Kidney epithelial cell (primary cell): ENCODE data around the gene ITCH. TPM values are rescaled to one million over a fixed set of nuclear protein-coding genes. Genes with fewer than 3 reads are reported as not detected.
"Not testable (repeated sequence)": the region's sequence is repeated elsewhere in the genome, so short reads cannot be mapped to it uniquely, and the experiment has no call there.

ENCODE experiments used
- DNase-seq: peaks from one replicate; pipeline ENCODE4 v3.0.0-alpha.2; 2010; ENCODE audit warnings: low read depth
- H3K27me3 ChIP-seq: 2 replicates; pipeline ENCODE4 v1.6.0; 2011; ENCODE audit warnings: low read length; ENCODE audit not compliant: control insufficient read depth, insufficient read depth
- H3K36me3 ChIP-seq: 2 replicates; pipeline ENCODE4 v1.5.1; 2011; ENCODE audit warnings: low read length; ENCODE audit not compliant: control insufficient read depth, insufficient read depth
- H3K4me3 ChIP-seq: 2 replicates; pipeline ENCODE4 v1.5.1; 2011; ENCODE audit warnings: low read depth, mild to moderate bottlenecking, control low read depth, low read length
- total RNA-seq: library from RNA; depleted of rRNA; stranded (reverse); fragments of >200 nt; gene quantifications from 2 replicates; pipeline ENCODE4 v1.2.3, GENCODE V29; 2015
- TF ChIP-seq, protein P1 (sequence below): IDR thresholded peaks from 2 replicates; pipeline ENCODE4 v1.5.1; 2011; ENCODE audit warnings: mild to moderate bottlenecking, moderate library complexity, low read length, control low read depth, inconsistent platforms; ENCODE audit not compliant: insufficient read depth, poor library complexity, severe bottlenecking

The ITCH gene
- total RNA-seq, 1 donor from 2014 or later = 53.5 TPM

DNA sequence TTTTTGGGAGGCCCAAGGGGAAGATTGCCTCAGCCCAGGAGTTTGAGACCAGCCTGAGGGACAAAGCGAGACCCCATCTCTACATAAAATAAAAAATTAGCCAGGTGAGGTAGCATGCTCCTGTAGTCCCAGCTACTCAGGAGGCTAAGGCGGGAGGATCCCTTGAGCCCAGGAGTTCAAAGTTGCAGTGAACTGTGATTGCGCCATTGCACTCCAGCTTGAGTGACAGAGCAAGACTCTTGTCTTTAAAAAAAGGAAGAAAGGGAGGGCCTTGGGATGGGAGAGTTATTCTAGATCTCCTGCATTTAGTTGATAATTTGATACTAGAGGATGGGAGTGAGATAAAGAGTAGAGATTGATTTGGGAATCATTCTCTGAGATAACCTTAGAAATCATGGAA is 68.1 kb downstream of the ITCH start:
- Histone ChIP-seq H3K4me3 (no peak overlapping the region), H3K36me3 (no peaks in the 10 kb centered on the region), H3K27me3 (no peaks in the 10 kb centered on the region)
- no peak for DNase-seq
- TF ChIP-seq, protein P1, sequence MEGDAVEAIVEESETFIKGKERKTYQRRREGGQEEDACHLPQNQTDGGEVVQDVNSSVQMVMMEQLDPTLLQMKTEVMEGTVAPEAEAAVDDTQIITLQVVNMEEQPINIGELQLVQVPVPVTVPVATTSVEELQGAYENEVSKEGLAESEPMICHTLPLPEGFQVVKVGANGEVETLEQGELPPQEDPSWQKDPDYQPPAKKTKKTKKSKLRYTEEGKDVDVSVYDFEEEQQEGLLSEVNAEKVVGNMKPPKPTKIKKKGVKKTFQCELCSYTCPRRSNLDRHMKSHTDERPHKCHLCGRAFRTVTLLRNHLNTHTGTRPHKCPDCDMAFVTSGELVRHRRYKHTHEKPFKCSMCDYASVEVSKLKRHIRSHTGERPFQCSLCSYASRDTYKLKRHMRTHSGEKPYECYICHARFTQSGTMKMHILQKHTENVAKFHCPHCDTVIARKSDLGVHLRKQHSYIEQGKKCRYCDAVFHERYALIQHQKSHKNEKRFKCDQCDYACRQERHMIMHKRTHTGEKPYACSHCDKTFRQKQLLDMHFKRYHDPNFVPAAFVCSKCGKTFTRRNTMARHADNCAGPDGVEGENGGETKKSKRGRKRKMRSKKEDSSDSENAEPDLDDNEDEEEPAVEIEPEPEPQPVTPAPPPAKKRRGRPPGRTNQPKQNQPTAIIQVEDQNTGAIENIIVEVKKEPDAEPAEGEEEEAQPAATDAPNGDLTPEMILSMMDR = no peak

DNA sequence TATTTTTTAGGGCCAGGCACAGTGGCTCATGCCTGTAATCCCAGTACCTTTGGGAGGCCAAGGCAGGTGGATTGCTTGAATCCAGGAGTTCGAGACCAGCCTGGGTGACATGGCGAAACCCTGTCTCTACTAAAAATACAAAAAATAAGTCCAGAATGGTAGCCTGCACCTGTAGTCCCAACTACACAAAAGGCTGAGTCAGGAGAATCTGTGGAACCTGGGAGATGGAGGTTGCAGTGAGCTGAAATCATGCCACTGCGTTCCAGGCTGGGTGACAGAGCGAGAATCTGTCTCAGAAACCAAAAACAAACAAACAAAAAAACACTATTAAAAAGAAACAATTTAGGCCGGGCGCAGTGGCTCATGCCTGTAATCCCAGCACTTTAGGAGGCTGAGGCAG is 69.6 kb downstream of the ITCH start:
- not testable (repeated sequence) for H3K4me3 ChIP-seq, H3K36me3 ChIP-seq, H3K27me3 ChIP-seq, DNase-seq

DNA sequence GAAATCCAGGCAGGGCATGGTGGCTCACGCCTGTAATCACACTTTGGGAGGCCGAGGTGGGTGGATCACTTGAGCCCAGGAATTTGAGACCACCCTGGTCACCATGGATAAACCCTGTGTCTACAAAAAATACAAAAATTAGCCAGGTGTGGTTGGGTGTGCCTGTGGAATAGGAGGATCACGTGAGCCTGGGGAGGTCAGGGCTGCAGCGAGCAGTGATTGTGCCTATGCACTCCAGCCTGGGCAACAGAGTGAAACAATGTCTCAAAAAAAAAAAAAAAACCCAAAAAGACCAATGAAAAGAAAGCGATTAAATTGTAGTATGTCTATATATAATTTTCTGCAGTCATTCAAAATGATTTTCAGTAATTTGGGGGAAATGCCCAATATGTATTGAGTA is 70.3 kb downstream of the ITCH start:
- no peak overlapping the region for H3K4me3 ChIP-seq
- no peaks in the 10 kb centered on the region for H3K27me3 ChIP-seq
- no peak for DNase-seq
- no peaks in the 10 kb centered on the region for H3K36me3 ChIP-seq
- TF ChIP-seq, protein P1 = no peak

DNA sequence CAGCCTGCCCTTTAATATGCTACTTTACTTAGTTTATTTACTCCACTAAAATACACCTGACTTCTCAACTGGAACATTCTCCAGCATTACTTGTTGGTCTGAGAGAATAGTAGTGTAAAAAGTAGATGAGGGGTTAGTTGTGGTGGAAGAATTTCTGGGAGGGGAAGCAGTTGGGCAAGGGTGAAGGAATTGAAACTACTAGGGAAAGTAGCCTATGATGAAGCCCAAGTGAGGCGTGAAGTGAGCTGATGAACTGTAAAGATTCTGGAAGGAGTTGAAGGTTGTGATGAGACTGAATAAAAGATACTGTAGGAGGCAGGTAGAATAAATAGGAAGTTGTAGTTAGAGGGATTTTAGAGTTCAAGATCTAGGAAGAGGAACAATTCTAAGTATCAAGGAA is 72.5 kb downstream of the ITCH start:
- DNase-seq = no peak

DNA sequence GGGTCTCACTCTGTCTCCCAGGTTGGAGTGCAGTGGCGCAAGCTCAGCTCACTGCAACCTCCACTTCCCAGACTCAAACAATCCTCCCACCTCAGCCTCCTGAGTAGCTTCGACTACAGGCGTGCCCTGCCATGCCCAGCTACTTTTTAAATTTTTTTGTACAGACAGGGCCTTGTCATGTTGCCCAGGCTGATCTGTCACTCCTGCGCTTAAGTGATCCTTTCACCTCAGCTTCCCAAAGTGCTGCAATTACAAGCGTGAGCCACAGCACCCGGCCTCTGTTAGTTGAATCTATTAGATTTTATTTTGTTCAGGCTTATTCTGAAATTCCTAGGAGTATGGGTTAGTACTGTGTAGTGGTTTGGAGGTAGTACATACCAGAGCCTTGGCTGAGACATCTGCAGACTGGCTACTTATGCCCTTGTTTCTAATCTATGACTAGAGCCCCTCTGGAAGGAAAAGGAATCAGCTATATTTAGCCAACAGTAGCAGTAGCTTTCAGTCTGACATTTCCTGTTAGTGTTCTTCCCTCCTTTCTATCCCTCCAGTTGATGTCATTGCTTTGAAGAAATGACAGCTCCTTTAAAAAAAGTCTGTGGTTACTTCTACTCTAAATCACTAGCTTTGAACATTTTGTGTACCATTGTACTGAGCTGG is 74.4 kb downstream of the ITCH start:
- Histone ChIP-seq H3K4me3 (no peak overlapping the region), H3K27me3 (no peaks in the 10 kb centered on the region), H3K36me3 (no peaks in the 10 kb centered on the region)
- no peak for DNase-seq
- TF ChIP-seq, protein P1 = no peak

More for the DNA sequence above, 72.5 kb downstream of the ITCH start:
- Histone ChIP-seq H3K27me3 (no peaks in the 10 kb centered on the region), H3K4me3 (no peak overlapping the region), H3K36me3 (no peaks in the 10 kb centered on the region)
- TF ChIP-seq, protein P1 = no peak

DNA sequence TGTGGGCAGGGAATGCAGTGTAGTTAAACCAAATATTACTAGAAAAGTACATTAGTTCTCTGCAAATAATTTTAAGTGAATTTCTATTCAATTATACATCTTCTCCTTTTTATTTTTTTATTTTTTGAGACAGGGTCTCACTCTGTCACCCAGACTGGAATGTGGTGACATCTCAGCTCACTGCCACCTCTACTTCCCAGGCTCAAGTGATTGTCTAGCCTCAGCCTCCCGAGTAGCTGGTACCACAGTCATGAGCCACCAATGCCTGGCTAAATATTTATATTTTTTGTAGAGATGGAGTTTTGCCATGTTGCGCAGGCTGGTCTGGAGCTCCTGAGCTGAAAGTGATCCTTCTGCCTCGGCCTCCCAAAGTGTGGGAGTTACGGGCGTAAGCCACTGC is 76.1 kb downstream of the ITCH start:
- Histone ChIP-seq H3K27me3 (no peaks in the 10 kb centered on the region), H3K4me3 (no peak overlapping the region), H3K36me3 (peaks cover 1% of the 10 kb centered on the region)
- DNase-seq = no peak
- TF ChIP-seq, protein P1 = no peak

DNA sequence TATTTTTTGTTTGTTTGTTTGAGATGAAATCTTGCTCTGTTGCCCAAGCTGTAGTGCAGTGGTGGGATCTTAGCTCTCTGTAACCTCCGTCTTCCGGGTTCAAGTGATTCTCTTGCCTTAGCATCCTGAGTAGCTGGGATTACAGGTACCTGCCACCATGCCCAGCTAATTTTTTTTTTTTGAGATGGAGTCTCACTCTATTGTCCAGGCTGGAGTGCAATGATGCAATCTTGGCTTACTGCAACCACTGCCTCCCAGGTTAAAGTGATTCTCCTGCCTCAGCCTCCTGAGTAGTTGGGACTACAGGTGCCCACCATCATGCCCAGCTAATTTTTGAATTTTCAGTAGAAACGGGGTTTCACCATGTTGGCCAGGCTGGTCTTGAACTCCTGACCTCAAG is 78.3 kb downstream of the ITCH start:
- H3K27me3 ChIP-seq, DNase-seq, H3K36me3 ChIP-seq, H3K4me3 ChIP-seq: not testable (repeated sequence)
